GM18508 (cell line): ENCODE results near the gene HIC1.

Experiments used
- ATAC-seq: cut with Tn5 transposase; IDR thresholded peaks from one replicate; pipeline ENCODE4 v1.9.1; 2021; ENCODE audit warnings: moderate number of reproducible peaks; ENCODE audit not compliant: insufficient read depth, unreplicated experiment

Gene HIC1

GRCh38 chr17:2043785-2044184 is 11.1 kb upstream of the HIC1 start:
- ATAC-seq: no peak

GRCh38 chr17:2044263-2044894 is 10.5 kb upstream of the HIC1 start:
- ATAC-seq: no peak

GRCh38 chr17:2047590-2047989 is 7.3 kb upstream of the HIC1 start:
- no peak for ATAC-seq

GRCh38 chr17:2048805-2049204 is 6.1 kb upstream of the HIC1 start:
- ATAC-seq: no peak

- no peak for ATAC-seq
Observed at GRCh38 chr17:2049333-2050299, 5.3 kb upstream of the HIC1 start.

- ATAC-seq: no peak
Observed at GRCh38 chr17:2050300-2051060, 4.4 kb upstream of the HIC1 start.

GRCh38 chr17:2051061-2051932 is 3.6 kb upstream of the HIC1 start:
- ATAC-seq: no peak

GRCh38 chr17:2051933-2052559 is 2.9 kb upstream of the HIC1 start:
- no peak for ATAC-seq

- no peak for ATAC-seq
Observed at GRCh38 chr17:2053380-2054261, 1.3 kb upstream of the HIC1 start.

- no peak for ATAC-seq
Observed at GRCh38 chr17:2054262-2054511, 716 bp upstream of the HIC1 start.

GRCh38 chr17:2055292-2056205 is 646 bp downstream of the HIC1 start:
- ATAC-seq: no peak

- ATAC-seq: no peak
Observed at GRCh38 chr17:2056206-2057174, 1.6 kb downstream of the HIC1 start.

- ATAC-seq: no peak
Observed at GRCh38 chr17:2057175-2057759, 2.4 kb downstream of the HIC1 start.

GRCh38 chr17:2057760-2058585 is 3.1 kb downstream of the HIC1 start:
- ATAC-seq: no peak
